ENCODE measurements around the gene AKAP10. TPM values are rescaled to one million over a fixed set of nuclear protein-coding genes. Genes with fewer than 3 reads are reported as not detected.

Gene AKAP10
- total RNA-seq, 2 donors from 2014 or later = 14.4 to 16.5 TPM

GRCh38 chr17:19946921-19947320 lies 30.7 kb downstream of the AKAP10 start:
- no peak for TF ChIP-seq CTCF (IDR thresholded peaks at IDR 0.05)
- Histone ChIP-seq H3K27ac (no peak overlapping the region), H3K36me3 (peaks cover 18% of the 10 kb centered on the region), H3K4me3 (no peak overlapping the region), H3K27me3 (no peaks in the 10 kb centered on the region), H3K4me1 (peaks cover 0 to 21% of the 10 kb centered on the region in 2 donors), H3K9me3 (no peaks in the 10 kb centered on the region)
- DNase-seq (ENCODE audit: low spot score) = no peak

GRCh38 chr17:19945009-19945626 lies 32.5 kb downstream of the AKAP10 start:
- TF ChIP-seq CTCF (IDR thresholded peaks at IDR 0.05) = no peak
- Histone ChIP-seq H3K36me3 (peaks cover 28% of the 10 kb centered on the region), H3K4me3 (no peak overlapping the region), H3K9me3 (no peaks in the 10 kb centered on the region), H3K27ac (no peak overlapping the region), H3K4me1 (peaks cover 0 to 32% of the 10 kb centered on the region in 2 donors), H3K27me3 (no peaks in the 10 kb centered on the region)
- no peak for DNase-seq (ENCODE audit: low spot score)

GRCh38 chr17:19943599-19943998 lies 34.0 kb downstream of the AKAP10 start:
- Histone ChIP-seq H3K27ac (no peak overlapping the region), H3K27me3 (no peaks in the 10 kb centered on the region), H3K36me3 (peaks cover 43% of the 10 kb centered on the region), H3K4me3 (no peak overlapping the region), H3K9me3 (no peaks in the 10 kb centered on the region), H3K4me1 (peaks cover 0 to 22% of the 10 kb centered on the region in 2 donors)
- no peak for DNase-seq (ENCODE audit: low spot score)
- no peak for TF ChIP-seq CTCF (IDR thresholded peaks at IDR 0.05)

GRCh38 chr17:19943026-19943425 lies 34.6 kb downstream of the AKAP10 start:
- no peaks in the 10 kb centered on the region for H3K27me3 ChIP-seq
- no peak overlapping the region for H3K27ac ChIP-seq
- H3K9me3 ChIP-seq = no peaks in the 10 kb centered on the region
- TF ChIP-seq CTCF (IDR thresholded peaks at IDR 0.05) = no peak
- peaks cover 48% of the 10 kb centered on the region for H3K36me3 ChIP-seq
- H3K4me1 ChIP-seq = peaks cover 0 to 16% of the 10 kb centered on the region in 2 donors
- DNase-seq (ENCODE audit: low spot score) = no peak
- H3K4me3 ChIP-seq = no peak overlapping the region

GRCh38 chr17:19940722-19941464 lies 36.7 kb downstream of the AKAP10 start:
- DNase-seq (ENCODE audit: low spot score) = no peak
- no peak for TF ChIP-seq CTCF (IDR thresholded peaks at IDR 0.05)
- no peaks in the 10 kb centered on the region for H3K9me3 ChIP-seq
- H3K27me3 ChIP-seq = no peaks in the 10 kb centered on the region
- H3K27ac ChIP-seq = no peak overlapping the region
- peaks cover 0 to 12% of the 10 kb centered on the region in 2 donors for H3K4me1 ChIP-seq
- H3K36me3 ChIP-seq = peaks cover 45% of the 10 kb centered on the region
- no peak overlapping the region for H3K4me3 ChIP-seq

Data from right atrium auricular region (tissue), 2 donors.